GM19099 (cell line): ENCODE results near the gene PROCA1.

ENCODE experiments used
- POLR2A ChIP-seq: IDR thresholded peaks from 3 replicates; pipeline ENCODE4 v1.6.1; 2011; ENCODE audit warnings: low read depth; ENCODE audit not compliant: insufficient read length; ENCODE audit errors: extremely low read depth

The PROCA1 gene

GRCh38 chr17:28705074-28705659, 6.5 kb downstream of the PROCA1 start:
- TF ChIP-seq POLR2A = no peak

GRCh38 chr17:28704219-28704858, 7.3 kb downstream of the PROCA1 start:
- TF ChIP-seq POLR2A = no peak

DNA sequence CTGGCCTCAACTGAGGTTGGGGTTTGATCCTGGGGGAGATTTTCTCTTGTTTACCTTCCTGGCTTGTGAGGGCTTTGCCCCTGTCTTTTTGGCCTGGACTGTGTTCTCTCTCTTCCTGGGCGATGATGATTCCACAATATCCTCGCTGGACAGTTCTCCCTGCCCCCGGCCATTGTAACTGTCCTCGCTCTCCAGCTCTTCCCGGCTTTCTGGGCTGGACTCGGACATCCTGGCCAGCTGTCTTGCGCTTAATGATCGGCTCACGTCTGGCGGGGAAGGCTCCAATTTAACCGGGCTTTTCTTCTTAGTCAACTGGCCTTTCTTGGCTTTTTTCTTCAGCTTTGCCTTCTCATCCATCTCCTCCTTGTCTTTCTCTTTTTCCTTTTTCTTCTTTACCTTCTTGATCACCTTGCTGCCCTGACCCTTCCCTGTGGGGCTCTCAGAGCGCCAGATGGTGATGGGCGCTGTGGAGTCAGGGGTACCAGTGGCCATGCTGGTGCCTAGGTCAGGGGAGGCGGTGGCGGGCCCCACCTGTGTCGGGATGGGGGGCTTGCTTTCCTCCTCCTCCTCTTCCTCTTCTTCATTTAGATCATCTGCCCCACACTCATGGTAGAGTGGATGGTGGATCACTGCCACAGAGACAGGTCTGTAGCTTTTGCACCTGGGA, 8.0 kb downstream of the PROCA1 start:
- no peak for TF ChIP-seq POLR2A

- no peak for TF ChIP-seq POLR2A
Observed at GRCh38 chr17:28702752-28703150, 8.9 kb downstream of the PROCA1 start.

DNA sequence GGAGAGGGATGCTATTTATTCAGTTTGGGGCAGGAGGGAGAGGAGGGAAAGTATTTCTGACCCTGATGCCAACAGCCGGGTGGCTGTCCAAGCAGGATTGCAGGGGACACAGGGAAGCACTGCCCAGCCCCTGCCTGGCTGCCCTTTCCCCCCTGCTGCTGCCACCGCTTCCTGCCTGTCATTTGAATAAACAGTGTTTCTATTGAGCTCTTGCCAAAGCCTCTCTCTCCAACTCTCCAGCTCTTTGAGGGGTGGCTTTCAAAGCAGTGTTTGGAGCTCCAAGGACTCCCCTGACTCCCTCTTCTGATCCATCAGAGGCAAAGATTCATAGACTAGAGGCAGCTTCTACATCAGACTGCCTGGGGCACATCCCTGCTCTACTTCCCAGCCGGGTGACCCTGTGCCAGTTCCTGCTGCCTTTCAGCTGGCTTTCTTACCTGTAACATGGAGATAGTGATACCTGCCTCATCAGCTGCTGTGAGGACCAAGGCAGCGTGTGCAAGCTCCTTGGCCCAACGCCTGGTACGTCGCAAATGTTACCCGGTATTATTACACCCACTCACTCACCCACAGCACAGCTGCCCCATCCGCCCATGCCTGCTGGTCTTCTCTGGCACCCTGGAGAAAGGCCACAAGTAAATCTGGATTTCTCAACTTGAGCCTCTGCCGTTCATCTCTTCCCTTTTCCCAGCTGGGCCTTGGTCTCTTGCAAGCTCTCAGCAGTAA, 9.5 kb downstream of the PROCA1 start:
- TF ChIP-seq POLR2A = no peak

DNA sequence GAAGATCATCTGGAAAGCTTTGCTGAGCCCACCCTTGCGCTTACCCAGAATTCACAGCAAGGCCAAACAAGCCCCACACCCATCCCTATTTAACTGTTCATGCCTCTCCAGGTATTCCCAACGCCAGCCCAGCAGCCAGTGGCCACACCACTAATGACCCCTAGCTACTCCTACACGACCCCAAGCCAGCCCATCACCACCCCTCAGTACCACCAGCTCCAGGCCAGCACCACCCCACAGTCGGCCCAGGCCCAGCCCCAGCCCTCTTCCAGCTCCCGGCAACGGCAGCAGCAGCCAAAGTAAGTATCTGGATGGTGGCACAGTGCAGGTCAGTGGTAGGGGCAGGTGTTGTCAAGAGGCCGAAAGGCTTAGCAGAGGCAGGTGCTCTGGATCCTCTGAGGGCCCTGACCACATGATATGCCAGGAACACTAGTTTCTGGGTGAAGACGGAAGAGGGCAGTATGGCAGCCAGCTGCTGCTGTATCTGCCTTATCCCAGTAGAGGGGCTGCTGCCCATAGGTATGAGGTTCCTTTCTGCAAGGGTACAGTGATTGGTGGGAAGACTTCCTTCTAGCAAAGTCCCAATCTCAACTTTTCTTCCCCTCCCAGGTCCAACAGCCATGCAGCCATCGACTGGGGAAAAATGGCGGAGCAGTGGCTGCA, 10.7 kb downstream of the PROCA1 start:
- TF ChIP-seq POLR2A = no peak

- TF ChIP-seq POLR2A = no peak
Observed at GRCh38 chr17:28700278-28700677, 11.4 kb downstream of the PROCA1 start.

GRCh38 chr17:28698253-28698941, 13.3 kb downstream of the PROCA1 start:
- no peak for TF ChIP-seq POLR2A

DNA sequence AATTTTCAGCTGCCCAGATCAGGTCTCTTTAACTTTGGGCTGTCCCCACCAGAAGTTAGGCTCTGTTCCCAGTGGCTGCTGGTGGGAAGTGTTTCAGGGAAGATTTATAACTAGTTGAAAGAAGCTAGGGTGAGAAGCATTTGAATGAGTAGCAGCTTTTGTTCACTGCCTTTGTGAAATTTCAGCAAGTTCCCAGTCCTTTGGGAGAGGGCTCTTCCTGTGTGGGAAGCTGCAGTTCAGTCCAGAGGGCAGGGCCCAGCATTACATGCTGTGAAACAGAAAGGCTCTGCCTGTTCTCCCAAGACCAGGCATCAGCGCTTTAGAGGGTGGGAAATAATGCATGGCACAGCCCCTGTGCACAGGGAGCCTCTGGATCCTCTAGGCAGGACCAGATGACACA, 17.8 kb downstream of the PROCA1 start:
- TF ChIP-seq POLR2A = no peak

DNA sequence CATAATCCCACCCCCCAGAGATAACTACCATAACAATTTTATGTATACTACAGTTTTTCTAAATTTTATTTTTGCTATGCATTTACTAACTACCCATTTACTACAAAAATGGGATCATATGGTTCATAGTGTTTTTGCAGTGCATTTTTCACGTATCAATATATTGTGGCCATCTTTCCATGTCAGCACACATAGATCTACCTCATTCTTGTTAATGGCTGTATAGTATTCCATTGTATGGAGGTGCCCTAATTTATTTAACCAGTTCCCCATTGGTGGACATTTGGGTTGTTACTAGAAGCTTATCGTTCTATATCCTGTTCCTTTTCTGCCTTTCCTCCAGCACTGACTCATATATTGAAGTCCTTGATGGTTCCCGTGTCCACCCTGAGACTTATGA, 22.7 kb downstream of the PROCA1 start:
- TF ChIP-seq POLR2A = no peak

GRCh38 chr17:28688481-28688880, 23.2 kb downstream of the PROCA1 start:
- no peak for TF ChIP-seq POLR2A

- no peak for TF ChIP-seq POLR2A
Observed at GRCh38 chr17:28686296-28686695, 25.4 kb downstream of the PROCA1 start.

- no peak for TF ChIP-seq POLR2A
Observed at GRCh38 chr17:28685366-28685765, 26.3 kb downstream of the PROCA1 start.

GRCh38 chr17:28684963-28685362, 26.7 kb downstream of the PROCA1 start:
- no peak for TF ChIP-seq POLR2A

DNA sequence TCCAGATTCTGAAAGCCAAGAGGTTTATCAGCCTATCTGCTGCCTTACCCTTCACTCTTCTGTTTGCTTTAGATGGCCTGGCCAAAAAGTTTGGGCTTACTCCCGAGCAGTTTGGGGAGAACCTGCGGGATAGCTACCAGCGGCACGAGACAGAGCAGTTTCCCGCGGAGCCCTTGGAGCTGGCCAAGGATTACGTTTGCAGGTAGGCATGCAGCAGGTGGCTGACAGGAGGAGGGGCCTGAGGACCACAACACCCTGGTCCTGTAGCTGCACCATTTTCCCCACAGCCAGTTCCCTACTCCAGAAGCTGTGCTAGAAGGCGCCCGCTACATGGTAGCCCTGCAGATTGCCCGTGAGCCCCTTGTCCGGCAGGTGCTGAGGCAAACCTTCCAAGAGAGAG, 29.0 kb downstream of the PROCA1 start:
- no peak for TF ChIP-seq POLR2A
